Osteocyte (in vitro differentiated cells): ENCODE measurements around the gene TEX101. TPM values are rescaled to one million over a fixed set of nuclear protein-coding genes. Genes with fewer than 3 reads are reported as not detected.
"Not testable (repeated sequence)": the region's sequence is repeated elsewhere in the genome, so short reads cannot be mapped to it uniquely, and the experiment has no call there.

Experiments used
- DNase-seq: peaks from one replicate; pipeline ENCODE4 v3.0.0; 2021; ENCODE audit warnings: mixed read lengths; ENCODE audit not compliant: unreplicated experiment; ENCODE audit errors: extremely low spot score
- H3K27ac Mint-ChIP-seq: one replicate; pipeline ENCODE4 v1.8.0; 2021; ENCODE audit warnings: mild to moderate bottlenecking, mixed read lengths; ENCODE audit not compliant: unreplicated experiment
- H3K27me3 Mint-ChIP-seq: one replicate; pipeline ENCODE4 v1.8.0; 2021; ENCODE audit warnings: mixed read lengths; ENCODE audit not compliant: unreplicated experiment
- H3K36me3 Mint-ChIP-seq: one replicate; pipeline ENCODE4 v1.8.0; 2021; ENCODE audit warnings: mixed read lengths; ENCODE audit not compliant: unreplicated experiment
- H3K4me1 Mint-ChIP-seq: one replicate; pipeline ENCODE4 v1.8.0; 2021; ENCODE audit warnings: mixed read lengths; ENCODE audit not compliant: unreplicated experiment
- H3K4me3 Mint-ChIP-seq: one replicate; pipeline ENCODE4 v1.8.0; 2021; ENCODE audit warnings: mild to moderate bottlenecking, moderate library complexity, mixed read lengths; ENCODE audit not compliant: unreplicated experiment
- H3K9me3 Mint-ChIP-seq: one replicate; pipeline ENCODE4 v1.8.0; 2021; ENCODE audit warnings: mixed read lengths; ENCODE audit not compliant: unreplicated experiment
- CTCF ChIP-seq: fragments of 200-600 bp; sonication (generic); IDR thresholded peaks from 2 replicates; pipeline ENCODE4 v1.5.0; 2021; ENCODE audit warnings: antibody characterized with exemption, mild to moderate bottlenecking, moderate library complexity
- total RNA-seq: library from RNA; stranded (reverse); gene quantifications from 2 replicates; pipeline ENCODE4 v1.2.1, GENCODE V29; 2021

The TEX101 gene
- total RNA-seq, 1 donor from 2014 or later, result not detected

GRCh38 chr19:43439032-43439708, 24.5 kb downstream of the TEX101 start:
- Mint-ChIP-seq H3K4me3 (no peak overlapping the region), H3K36me3 (no peaks in the 10 kb centered on the region), H3K9me3 (no peaks in the 10 kb centered on the region), H3K27ac (no peak overlapping the region), H3K27me3 (peaks cover 27% of the 10 kb centered on the region), H3K4me1 (peaks cover 1% of the 10 kb centered on the region)
- TF ChIP-seq CTCF, result no peak
- no peak for DNase-seq

- DNase-seq, result no peak
- Mint-ChIP-seq H3K27me3 (peaks cover 25% of the 10 kb centered on the region), H3K36me3 (no peaks in the 10 kb centered on the region), H3K9me3 (no peaks in the 10 kb centered on the region), H3K27ac (no peak overlapping the region), H3K4me1 (peaks cover 1% of the 10 kb centered on the region), H3K4me3 (no peak overlapping the region)
- TF ChIP-seq CTCF, result no peak
These were observed 25.0 kb downstream of the TEX101 start for GRCh38 chr19:43439709-43440063.

GRCh38 chr19:43441716-43442115, 27.0 kb downstream of the TEX101 start:
- H3K27me3 Mint-ChIP-seq, result peaks cover 20% of the 10 kb centered on the region

GRCh38 chr19:43444091-43444490, 29.4 kb downstream of the TEX101 start:
- not testable (repeated sequence) for DNase-seq, H3K27ac Mint-ChIP-seq, H3K4me1 Mint-ChIP-seq, H3K4me3 Mint-ChIP-seq, H3K36me3 Mint-ChIP-seq, H3K9me3 Mint-ChIP-seq
- H3K27me3 Mint-ChIP-seq, result peaks cover 24% of the 10 kb centered on the region

More at GRCh38 chr19:43441716-43442115, 27.0 kb downstream of the TEX101 start:
- Mint-ChIP-seq H3K27ac (no peak overlapping the region), H3K4me1 (peaks cover 1% of the 10 kb centered on the region), H3K9me3 (no peaks in the 10 kb centered on the region), H3K36me3 (no peaks in the 10 kb centered on the region), H3K4me3 (no peak overlapping the region)
- DNase-seq, result no peak
- no peak for TF ChIP-seq CTCF

GRCh38 chr19:43444531-43445287, 30.0 kb downstream of the TEX101 start:
- Mint-ChIP-seq H3K27me3 (peaks cover 24% of the 10 kb centered on the region), H3K4me1 (no peaks in the 10 kb centered on the region), H3K4me3 (no peak overlapping the region), H3K36me3 (no peaks in the 10 kb centered on the region), H3K27ac (no peak overlapping the region), H3K9me3 (no peaks in the 10 kb centered on the region)
- no peak for DNase-seq
- TF ChIP-seq CTCF, result no peak
